Urinary bladder (tissue), 4 donors: ENCODE results near the gene CNTN4. TPM values are rescaled to one million over a fixed set of nuclear protein-coding genes. Genes with fewer than 3 reads are reported as not detected.
A peak's percentile ranks its signal among the peaks of the same experiment; 100 is the strongest.
"Not testable (repeated sequence)": the region's sequence is repeated elsewhere in the genome, so short reads cannot be mapped to it uniquely, and the experiment has no call there.

Source experiments
- DNase-seq: peaks from one replicate; pipeline ENCODE4 v3.0.0-alpha.2; 2015; ENCODE audit errors: extremely low spot score
- H3K27ac ChIP-seq: one replicate; pipeline ENCODE4 v1.5.1; 2013; ENCODE audit warnings: low read depth, mild to moderate bottlenecking, moderate library complexity
- H3K36me3 ChIP-seq: one replicate; pipeline ENCODE4 v1.6.1; 2013; ENCODE audit warnings: mild to moderate bottlenecking, moderate library complexity; ENCODE audit not compliant: insufficient read depth
- H3K4me1 ChIP-seq: one replicate; pipeline ENCODE4 v1.6.1; 2013; ENCODE audit warnings: mild to moderate bottlenecking, moderate library complexity; ENCODE audit not compliant: insufficient read depth
- H3K4me3 ChIP-seq: one replicate; pipeline ENCODE4 v1.5.1; 2013; ENCODE audit warnings: low read depth, low read length
- WGBS: extraction: QIAGEN DNeasy Blood & Tissue Kit; methylation state at CpG from one replicate; pipeline ENCODE4 v1.1.7; 2013; 5-methylcytosine and 5-hydroxymethylcytosine counted together
- polyA plus RNA-seq: library from polyadenylated mRNA; stranded (reverse); fragments of 200-250 nt; gene quantifications from one replicate; pipeline ENCODE4 v1.2.3, GENCODE V29; 2013
- total RNA-seq: library from RNA; depleted of rRNA; stranded (reverse); fragments of >200 nt; gene quantifications from one replicate; pipeline ENCODE4 v1.2.3, GENCODE V29; 2014
- donor health status: healthy with polysubstance abuse.
- donor health status: healthy.

The CNTN4 gene
- total and polyA plus RNA-seq, 2 donors = 7.2 to 56.6 TPM

DNA sequence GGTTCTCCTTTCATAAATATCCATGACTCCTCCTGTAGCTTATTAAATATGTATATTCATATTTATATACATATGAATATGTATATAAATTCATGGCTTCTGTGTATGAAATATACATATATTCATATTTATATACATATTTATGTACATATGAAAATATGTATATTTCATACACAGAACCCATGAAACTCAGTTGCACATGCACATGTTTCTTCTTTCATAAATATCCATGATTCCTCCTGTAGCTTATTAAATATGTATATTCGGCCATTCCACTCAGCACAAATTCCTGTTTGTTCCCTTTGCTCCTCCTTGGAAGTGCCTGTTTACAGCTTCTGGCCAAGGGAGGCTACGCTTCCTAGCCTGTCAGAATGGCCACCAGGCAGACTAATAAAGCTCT is 789.9 kb downstream of the CNTN4 start:
- no peaks in the 10 kb centered on the region for H3K36me3 ChIP-seq
- no peak for DNase-seq
- H3K4me1 ChIP-seq = no peaks in the 10 kb centered on the region
- H3K27ac ChIP-seq = no peak overlapping the region
- WGBS = 95% methylated on average over 2 of the region's 2 CpGs
- H3K4me3 ChIP-seq = no peak overlapping the region

DNA sequence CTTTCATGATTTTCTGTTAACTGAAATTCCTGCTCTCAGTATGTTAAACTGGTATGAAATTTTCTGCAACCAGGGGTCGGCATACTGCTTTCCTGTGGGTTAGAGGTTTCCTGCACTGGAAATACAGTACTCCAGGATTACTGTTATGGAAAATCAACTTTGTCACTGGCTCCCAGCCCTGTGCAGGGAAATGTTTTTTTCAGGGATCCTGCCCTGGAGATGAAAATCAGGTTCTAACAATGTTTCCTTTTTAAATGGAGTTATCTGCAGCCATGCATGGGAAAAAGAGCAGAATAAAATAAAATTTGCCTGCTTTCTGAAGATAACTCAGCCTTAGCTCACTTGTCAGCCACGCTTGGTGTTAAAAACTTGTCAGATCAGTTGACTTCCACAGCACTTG is 791.1 kb downstream of the CNTN4 start:
- WGBS = 64% methylated on average over 2 of the region's 2 CpGs
- no peaks in the 10 kb centered on the region for H3K36me3 ChIP-seq
- H3K4me1 ChIP-seq = no peaks in the 10 kb centered on the region
- no peak overlapping the region for H3K4me3 ChIP-seq
- no peak overlapping the region for H3K27ac ChIP-seq
- DNase-seq = no peak

DNA sequence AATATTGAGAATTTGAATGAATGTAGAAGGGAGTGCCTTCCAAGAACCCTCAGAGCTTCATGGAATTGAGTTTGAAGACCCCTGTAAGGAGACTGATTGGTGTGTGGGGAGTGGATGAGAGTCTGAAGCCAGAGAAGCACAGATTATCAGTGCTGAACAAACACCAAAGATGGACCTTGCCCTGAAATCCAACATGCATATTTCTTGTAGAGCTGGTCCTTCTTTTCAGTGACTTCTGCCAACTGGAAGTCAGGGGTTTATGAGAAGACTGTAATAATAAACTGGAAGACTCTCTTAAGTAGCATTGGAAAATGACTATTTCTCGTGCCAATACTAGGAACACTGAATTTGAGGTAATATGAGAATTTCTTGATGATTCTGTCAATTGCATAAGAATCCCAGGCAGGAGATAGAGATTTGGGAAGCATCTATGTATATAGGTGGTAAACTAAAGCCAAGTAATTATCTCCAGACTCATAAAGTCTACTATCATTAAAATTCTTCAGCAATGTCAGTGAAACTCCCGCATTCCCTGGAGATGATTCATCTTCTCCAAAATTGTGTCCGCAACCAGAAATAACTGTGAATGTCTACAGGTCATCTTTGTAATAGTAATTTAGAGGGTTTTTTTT is 797.8 kb downstream of the CNTN4 start:
- Histone ChIP-seq H3K4me3 (no peak overlapping the region), H3K27ac (no peak overlapping the region), H3K4me1 (peaks cover 2% of the 10 kb centered on the region), H3K36me3 (no peaks in the 10 kb centered on the region)
- no peak for DNase-seq
- 65% methylated on average over 3 of the region's 3 CpGs for WGBS

GRCh38 chr3:2897821-2898220 is 799.2 kb downstream of the CNTN4 start:
- 67% methylated on average over 4 of the region's 4 CpGs for WGBS
- H3K36me3 ChIP-seq = no peaks in the 10 kb centered on the region
- no peak overlapping the region for H3K4me3 ChIP-seq
- DNase-seq = no peak
- H3K4me1 ChIP-seq = peaks cover 2% of the 10 kb centered on the region
- H3K27ac ChIP-seq = no peak overlapping the region

- Histone ChIP-seq H3K27ac (no peak overlapping the region), H3K36me3 (no peaks in the 10 kb centered on the region), H3K4me3 (no peak overlapping the region), H3K4me1 (peaks cover 2% of the 10 kb centered on the region)
- no peak for DNase-seq
- WGBS = 28% methylated on average over 1 of the region's 1 CpG
Observed at GRCh38 chr3:2898591-2899353, 800.1 kb downstream of the CNTN4 start.

DNA sequence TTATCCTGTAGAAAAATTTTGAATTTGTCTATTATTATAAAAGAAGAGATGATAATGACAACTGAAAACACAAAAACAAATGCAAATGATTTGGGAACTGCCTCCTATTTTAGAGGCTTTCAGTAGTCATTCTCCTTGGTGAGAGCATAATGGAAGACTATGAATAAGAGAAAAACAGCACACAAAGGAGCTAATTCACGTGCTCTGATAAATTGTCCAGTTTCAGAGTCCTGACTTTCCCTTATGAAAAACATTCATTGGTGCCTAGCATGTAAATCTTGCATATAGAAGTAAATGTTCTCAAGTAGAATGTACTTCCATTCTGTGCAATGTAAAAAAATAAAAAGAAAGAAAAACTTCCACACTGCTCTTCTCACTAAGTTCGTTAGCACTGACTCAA is 805.4 kb downstream of the CNTN4 start:
- DNase-seq = no peak
- Histone ChIP-seq H3K4me3 (no peak overlapping the region), H3K4me1 (no peaks in the 10 kb centered on the region), H3K27ac (no peak overlapping the region), H3K36me3 (no peaks in the 10 kb centered on the region)
- WGBS = 82% methylated on average over 2 of the region's 2 CpGs

DNA sequence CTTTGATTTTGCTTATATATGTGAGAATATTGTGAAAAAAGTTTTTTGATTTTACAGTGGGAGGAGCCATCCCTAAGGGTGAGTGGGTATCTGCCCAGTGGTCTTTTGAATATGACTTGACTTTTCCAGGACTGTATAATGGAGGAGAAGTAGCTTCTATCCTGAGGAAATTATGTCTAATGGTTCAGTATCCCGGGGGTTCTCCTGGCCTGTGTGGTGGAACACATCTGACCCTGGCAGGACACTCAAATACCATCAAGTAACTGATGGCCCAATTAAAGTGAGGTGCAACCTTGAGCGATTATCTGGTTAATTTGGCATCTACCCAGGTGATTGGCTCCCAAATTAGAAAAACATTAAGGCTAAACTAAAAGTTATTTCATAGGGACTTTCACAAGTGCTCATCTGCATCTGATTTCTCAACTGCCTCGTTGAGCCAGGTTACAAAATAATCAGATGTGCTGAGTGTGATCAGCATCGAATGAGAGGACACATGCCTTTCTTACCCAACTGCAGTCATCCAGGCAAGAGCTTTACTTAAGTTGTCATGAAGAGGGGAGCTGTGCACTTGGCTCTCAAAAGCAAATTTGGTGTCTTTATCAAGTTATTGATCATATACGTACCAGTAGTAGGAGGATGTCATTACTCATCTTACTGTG is 810.2 kb downstream of the CNTN4 start:
- no peak for DNase-seq
- Histone ChIP-seq H3K36me3 (no peaks in the 10 kb centered on the region), H3K4me1 (no peaks in the 10 kb centered on the region), H3K4me3 (no peak overlapping the region), H3K27ac (no peak overlapping the region)
- 89% methylated on average over 5 of the region's 5 CpGs for WGBS

GRCh38 chr3:2910997-2911396 is 812.3 kb downstream of the CNTN4 start:
- 81% methylated on average over 2 of the region's 2 CpGs for WGBS
- no peaks in the 10 kb centered on the region for H3K36me3 ChIP-seq
- no peak overlapping the region for H3K27ac ChIP-seq

GRCh38 chr3:2915826-2916225 is 817.2 kb downstream of the CNTN4 start:
- Histone ChIP-seq H3K36me3 (no peaks in the 10 kb centered on the region), H3K27ac (no peak overlapping the region), H3K4me1 (no peaks in the 10 kb centered on the region), H3K4me3 (no peak overlapping the region)
- 92% methylated on average over 3 of the region's 3 CpGs for WGBS
- no peak for DNase-seq

More at GRCh38 chr3:2910997-2911396, 812.3 kb downstream of the CNTN4 start:
- DNase-seq = no peak
- Histone ChIP-seq H3K4me3 (no peak overlapping the region), H3K4me1 (no peaks in the 10 kb centered on the region)

DNA sequence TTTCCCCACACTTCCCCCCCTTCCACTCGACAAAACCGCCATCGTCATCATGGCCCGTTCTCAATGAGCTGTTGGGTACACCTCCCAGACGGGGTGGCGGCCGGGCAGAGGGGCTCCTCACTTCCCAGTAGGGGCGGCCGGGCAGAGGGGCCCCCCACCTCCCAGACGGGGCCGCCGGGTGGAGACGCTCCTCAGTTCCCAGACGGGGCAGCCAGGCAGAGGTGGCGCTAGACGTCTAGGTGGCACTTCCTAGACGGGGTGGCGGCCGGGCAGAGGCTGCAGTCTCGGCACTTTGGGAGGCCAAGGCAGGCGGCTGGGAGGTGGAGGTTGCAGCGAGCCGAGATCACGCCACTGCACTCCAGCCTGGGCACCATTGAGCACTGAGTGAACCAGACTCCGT is 818.0 kb downstream of the CNTN4 start:
- H3K27ac ChIP-seq, H3K4me1 ChIP-seq, H3K4me3 ChIP-seq, H3K36me3 ChIP-seq, DNase-seq: not testable (repeated sequence)
- WGBS = 97% methylated on average over 24 of the region's 25 CpGs

GRCh38 chr3:2920103-2920502 is 821.4 kb downstream of the CNTN4 start:
- 93% methylated on average over 1 of the region's 1 CpG for WGBS
- no peaks in the 10 kb centered on the region for H3K36me3 ChIP-seq
- H3K27ac ChIP-seq = no peak overlapping the region
- no peak overlapping the region for H3K4me3 ChIP-seq
- H3K4me1 ChIP-seq = no peaks in the 10 kb centered on the region
- no peak for DNase-seq

GRCh38 chr3:2921452-2921851 is 822.8 kb downstream of the CNTN4 start:
- no peak for DNase-seq
- Histone ChIP-seq H3K27ac (no peak overlapping the region), H3K4me1 (no peaks in the 10 kb centered on the region), H3K4me3 (no peak overlapping the region), H3K36me3 (no peaks in the 10 kb centered on the region)
- WGBS = 50% methylated on average over 1 of the region's 1 CpG

GRCh38 chr3:2921903-2922302 is 823.2 kb downstream of the CNTN4 start:
- 66% methylated on average over 1 of the region's 1 CpG for WGBS
- DNase-seq = peak; percentile 14
- H3K27ac ChIP-seq = no peak overlapping the region

DNA sequence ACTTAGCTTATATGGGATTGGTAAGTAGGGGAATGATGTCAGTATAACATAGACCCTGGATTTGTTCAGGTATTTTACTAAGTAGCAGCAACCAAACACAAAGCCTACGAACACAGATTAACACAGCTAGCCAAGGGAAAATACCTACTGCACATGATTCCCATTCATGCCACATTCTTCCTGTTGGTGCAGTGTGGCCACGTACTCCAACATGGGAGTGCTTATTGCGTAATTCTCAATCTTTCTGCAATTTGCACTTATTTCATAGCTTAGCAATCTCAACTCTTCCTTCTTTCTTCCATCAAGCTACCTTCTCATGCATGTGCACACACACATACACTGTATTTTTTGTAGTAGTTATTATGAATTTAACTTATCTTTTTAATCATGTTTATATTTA is 824.7 kb downstream of the CNTN4 start:
- H3K4me1 ChIP-seq = no peaks in the 10 kb centered on the region
- no peak for DNase-seq
- no peak overlapping the region for H3K27ac ChIP-seq
- no peaks in the 10 kb centered on the region for H3K36me3 ChIP-seq
- 70% methylated on average over 3 of the region's 3 CpGs for WGBS
- no peak overlapping the region for H3K4me3 ChIP-seq

More at GRCh38 chr3:2921903-2922302, 823.2 kb downstream of the CNTN4 start:
- no peak overlapping the region for H3K4me3 ChIP-seq
- no peaks in the 10 kb centered on the region for H3K36me3 ChIP-seq
- H3K4me1 ChIP-seq = no peaks in the 10 kb centered on the region
